IMR-90 (cell line): ENCODE data around the gene ADAM12. TPM values are rescaled to one million over a fixed set of nuclear protein-coding genes. Genes with fewer than 3 reads are reported as not detected.

Experiments used
- ATAC-seq: fragments of 200-7000 bp; cut with Tn5 transposase; 2 replicates; pipeline ENCODE4 v1.9.1; 2020; ENCODE audit warnings: low read depth, mild to moderate bottlenecking, moderate library complexity
- BruUV-seq: library from RNA; stranded (reverse); fragments of 400-500 nt; replicated peaks from 2 replicates; lab custom pipeline; 2021; lab: Mats Ljungman, UMichigan
- CTCF ChIA-PET: fragments of 300-600 bp; formaldehyde crosslinking; extraction: SDS; loops from one replicate; lab custom pipeline; 2021; ENCODE audit warnings: antibody characterized with exemption; lab: Yijun Ruan, JAX
- POLR2A ChIA-PET: fragments of 300-600 bp; sonication (Branson Sonifier 250); formaldehyde crosslinking; loops from one replicate; lab custom pipeline; 2022; ENCODE audit warnings: antibody characterized with exemption; ENCODE audit not compliant: unreplicated experiment; lab: Charles Lee
- DNase-seq: peaks from one replicate; pipeline ENCODE4 v3.0.0; 2013
- H2AFZ ChIP-seq: replicated peaks from 2 replicates; pipeline ENCODE3; 2013; ENCODE audit warnings: low read length, mild to moderate bottlenecking; ENCODE audit not compliant: poor library complexity
- H2AK5ac ChIP-seq: 2 replicates; pipeline ENCODE4 v1.6.1; 2013; ENCODE audit warnings: low read depth, low read length, inconsistent platforms
- H2AK9ac ChIP-seq: replicated peaks from 2 replicates; pipeline ENCODE3; 2013; ENCODE audit warnings: mild to moderate bottlenecking, low read depth, low read length, moderate library complexity; ENCODE audit not compliant: poor library complexity
- H2BK120ac ChIP-seq: 2 replicates; pipeline ENCODE4 v1.6.1; 2013; ENCODE audit warnings: low read depth, low read length, inconsistent platforms
- H2BK15ac ChIP-seq: 3 replicates; pipeline ENCODE4 v1.6.1; 2013; ENCODE audit warnings: low read depth, low read length, inconsistent platforms
- H2BK20ac ChIP-seq: 2 replicates; pipeline ENCODE4 v1.6.1; 2013; ENCODE audit warnings: low read depth, mild to moderate bottlenecking, inconsistent platforms, low read length, moderate library complexity
- H2BK5ac ChIP-seq: 2 replicates; pipeline ENCODE4 v1.6.1; 2013; ENCODE audit warnings: mild to moderate bottlenecking, low read depth, low read length, inconsistent platforms; ENCODE audit not compliant: poor library complexity, severe bottlenecking
- H3K14ac ChIP-seq: replicated peaks from 2 replicates; pipeline ENCODE4 v1.6.1; 2013; ENCODE audit warnings: low read depth, low read length, inconsistent platforms
- H3K18ac ChIP-seq: 2 replicates; pipeline ENCODE4 v1.6.1; 2013; ENCODE audit warnings: low read depth, low read length, control low read depth
- H3K23ac ChIP-seq: 2 replicates; pipeline ENCODE4 v1.6.1; 2013; ENCODE audit warnings: low read depth, low read length, inconsistent platforms
- H3K27ac ChIP-seq: 2 replicates; pipeline ENCODE4 v1.5.1; 2013; ENCODE audit warnings: mild to moderate bottlenecking, control low read depth, low read length; ENCODE audit not compliant: insufficient read depth
- H3K27me3 ChIP-seq: 2 replicates; pipeline ENCODE4 v1.6.1; 2013; ENCODE audit warnings: low read length; ENCODE audit not compliant: control insufficient read depth, insufficient read depth
- H3K36me3 ChIP-seq: 2 replicates; pipeline ENCODE4 v1.6.1; 2013; ENCODE audit warnings: low read length, mixed read lengths; ENCODE audit not compliant: control insufficient read depth, insufficient read depth
- H3K4ac ChIP-seq: 2 replicates; pipeline ENCODE4 v1.6.1; 2013; ENCODE audit warnings: low read depth, low read length, inconsistent platforms
- H3K4me1 ChIP-seq: 2 replicates; pipeline ENCODE4 v1.6.1; 2013; ENCODE audit warnings: low read length, mixed read lengths; ENCODE audit not compliant: control insufficient read depth, insufficient read depth
- H3K4me2 ChIP-seq: 2 replicates; pipeline ENCODE4 v1.6.1; 2013; ENCODE audit warnings: low read depth, mild to moderate bottlenecking, control low read depth, low read length, moderate library complexity
- H3K4me3 ChIP-seq: 2 replicates; pipeline ENCODE4 v1.5.1; 2013; ENCODE audit warnings: low read depth, mild to moderate bottlenecking, control low read depth, low read length, moderate library complexity; ENCODE audit not compliant: insufficient read depth
- H3K56ac ChIP-seq: 2 replicates; pipeline ENCODE4 v1.6.1; 2013; ENCODE audit warnings: low read length, inconsistent platforms; ENCODE audit not compliant: insufficient read depth; ENCODE audit errors: extremely low read depth
- H3K79me1 ChIP-seq, 2 experiments: 2 replicates each; pipeline ENCODE4 v1.6.1; 2013; ENCODE audit warnings: low read length in 2 of 2, inconsistent platforms in 1 of 2, low read depth in 1 of 2
- H3K9ac ChIP-seq: 2 replicates; pipeline ENCODE4 v1.6.1; 2013; ENCODE audit warnings: low read depth, low read length, control low read depth
- H3K9me1 ChIP-seq: 2 replicates; pipeline ENCODE4 v1.6.1; 2013; ENCODE audit warnings: low read length, inconsistent platforms; ENCODE audit not compliant: insufficient read depth
- H3K9me3 ChIP-seq: 2 replicates; pipeline ENCODE4 v1.6.1; 2013; ENCODE audit warnings: low read length; ENCODE audit not compliant: control insufficient read depth, insufficient read depth
- H4K20me1 ChIP-seq: 2 replicates; pipeline ENCODE4 v1.6.1; 2013; ENCODE audit warnings: low read length, inconsistent platforms; ENCODE audit not compliant: insufficient read depth
- H4K5ac ChIP-seq: 2 replicates; pipeline ENCODE4 v1.6.1; 2013; ENCODE audit warnings: mild to moderate bottlenecking, low read depth, low read length, control low read depth
- H4K8ac ChIP-seq, 2 experiments: 2 replicates each; pipeline ENCODE4 v1.6.1; 2013; ENCODE audit warnings: low read depth in 2 of 2, low read length in 2 of 2, control low read depth in 1 of 2, inconsistent platforms in 1 of 2
- H4K91ac ChIP-seq: 2 replicates; pipeline ENCODE4 v1.6.1; 2013; ENCODE audit warnings: low read depth, low read length, inconsistent platforms; ENCODE audit not compliant: insufficient read depth
- BHLHE40 ChIP-seq: fragments of 150-350 bp; IDR thresholded peaks from 2 replicates; pipeline ENCODE4 v1.6.1; 2016; ENCODE audit warnings: mild to moderate bottlenecking, low read depth, low read length
- CEBPB ChIP-seq: IDR thresholded peaks from 2 replicates; pipeline ENCODE4 v1.6.1; 2012; ENCODE audit warnings: low read depth, low read length, improper control_type of control experiment
- RFX5 ChIP-seq: IDR thresholded peaks from 2 replicates; pipeline ENCODE4 v1.8.0; 2012; ENCODE audit warnings: low read depth, mild to moderate bottlenecking, low read length, moderate library complexity
- SMC3 ChIP-seq: fragments of 150-350 bp; IDR thresholded peaks from 2 replicates; pipeline ENCODE4 v1.6.1; 2016; ENCODE audit warnings: low read depth, mild to moderate bottlenecking, antibody characterized with exemption, low read length, moderate library complexity
- WGBS, 2 experiments: methylation state at CpG; one replicate each; pipeline versions ENCODE4 v1.1.5 to v1.1.7; 2013; ENCODE audit warnings: missing lambda C conversion rate in 2 of 2; ENCODE audit not compliant: insufficient read length in 1 of 2; ENCODE audit errors: extremely low coverage in 2 of 2; 5-methylcytosine and 5-hydroxymethylcytosine counted together
- dilution Hi-C: fragments of 300-500 bp; cut with HindIII; formaldehyde crosslinking; loops from one replicate; pipeline ENCODE4 v1.14.3; 2018; ENCODE audit warnings: low sequenced_read_pairs; ENCODE audit not compliant: unreplicated experiment
- in situ Hi-C: fragments of 300-500 bp; cut with MboI; formaldehyde crosslinking; loops from 3 replicates; pipeline ENCODE4 v1.14.3; 2019; ENCODE audit warnings: low sequenced_read_pairs, inconsistent platforms, mixed read lengths
- intact Hi-C: fragments of 100-400 bp; cut with micrococcal nuclease; formaldehyde crosslinking; loops from 2 replicates; pipeline ENCODE4 v1.10.0; 2022
- polyA plus RNA-seq, 3 experiments: library from polyadenylated mRNA; depleted of rRNA; stranded (reverse); fragments of >200 nt; gene quantifications; 2 replicates each; pipeline ENCODE4 v1.2.3, GENCODE V29; 2012; ENCODE audit warnings: low replicate concordance in 1 of 3
- total RNA-seq: library from RNA; depleted of rRNA; stranded (reverse); fragments of >200 nt; gene quantifications from 2 replicates; pipeline ENCODE4 v1.2.3, GENCODE V29; 2012
- TF ChIP-seq, protein P1 (sequence below): fragments of 150-350 bp; IDR thresholded peaks from 2 replicates; pipeline ENCODE4 v1.6.1; 2017; ENCODE audit warnings: mild to moderate bottlenecking, antibody characterized with exemption, low read length, low read depth

ADAM12 gene
- total and polyA plus RNA-seq, 2 of the 4 experiments (the other 2 are of a cell fraction) = 9.6 to 10.2 TPM

- Histone ChIP-seq H3K18ac (no peak overlapping the region), H3K9me1 (no peaks in the 10 kb centered on the region), H3K23ac (no peak overlapping the region), H4K91ac (no peak overlapping the region), H3K4me3 (no peak overlapping the region), H2AK9ac (no peak overlapping the region), H4K5ac (no peak overlapping the region), H3K79me1 (no peaks in the 10 kb centered on the region), H2BK20ac (no peak overlapping the region), H3K9me3 (no peaks in the 10 kb centered on the region), H3K9ac (no peak overlapping the region), H4K8ac (no peak overlapping the region), H3K4me2 (no peak overlapping the region), H4K20me1 (no peaks in the 10 kb centered on the region; the same call in 1 of the 2 replicates), H2AK5ac (no peak overlapping the region), H3K56ac (no peak overlapping the region), H3K4ac (no peak overlapping the region), H3K27me3 (peaks cover 10% of the 10 kb centered on the region), H3K36me3 (no peaks in the 10 kb centered on the region), H2BK15ac (no peak overlapping the region), H2BK5ac (no peak overlapping the region), H3K14ac (no peak overlapping the region), H3K4me1 (peaks cover 4% of the 10 kb centered on the region; the same call in 1 of the 2 replicates), H2BK120ac (no peak overlapping the region), H3K27ac (no peak overlapping the region), H2AFZ (no peak overlapping the region)
- ATAC-seq (no peak), DNase-seq (no peak)
- intact Hi-C loops (no loop called here), in situ Hi-C loops (no loop called here), dilution Hi-C loops (no loop called here)
- ChIA-PET CTCF (interaction anchor here (0.8 kb wide), 1 partner anchor 9 kb away, joined by 3 read pairs; no protein-coding TSS in a partner anchor), POLR2A (no interaction called here)
- no TSS peak for BruUV-seq
- TF ChIP-seq SMC3 (no peak), RFX5 (no peak), CEBPB (no peak), BHLHE40 (no peak)
- TF ChIP-seq, protein P1, sequence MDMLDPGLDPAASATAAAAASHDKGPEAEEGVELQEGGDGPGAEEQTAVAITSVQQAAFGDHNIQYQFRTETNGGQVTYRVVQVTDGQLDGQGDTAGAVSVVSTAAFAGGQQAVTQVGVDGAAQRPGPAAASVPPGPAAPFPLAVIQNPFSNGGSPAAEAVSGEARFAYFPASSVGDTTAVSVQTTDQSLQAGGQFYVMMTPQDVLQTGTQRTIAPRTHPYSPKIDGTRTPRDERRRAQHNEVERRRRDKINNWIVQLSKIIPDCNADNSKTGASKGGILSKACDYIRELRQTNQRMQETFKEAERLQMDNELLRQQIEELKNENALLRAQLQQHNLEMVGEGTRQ = no peak
- 40% methylated on average over 2 of the region's 5 CpGs; no CpG with 5 or more reads in 1 of the 2 experiments for WGBS, 2 experiments
Observed at GRCh38 chr10:126157189-126157588, 231.1 kb downstream of the ADAM12 start.
